LNCAP (cell line): Measurements from ENCODE around the gene CBX7.

Experiments used
- CTCF ChIP-seq: fragments of 450-650 bp; IDR thresholded peaks from 2 replicates; pipeline ENCODE4 v1.5.1; 2017; ENCODE audit warnings: mild to moderate bottlenecking

Gene CBX7

DNA sequence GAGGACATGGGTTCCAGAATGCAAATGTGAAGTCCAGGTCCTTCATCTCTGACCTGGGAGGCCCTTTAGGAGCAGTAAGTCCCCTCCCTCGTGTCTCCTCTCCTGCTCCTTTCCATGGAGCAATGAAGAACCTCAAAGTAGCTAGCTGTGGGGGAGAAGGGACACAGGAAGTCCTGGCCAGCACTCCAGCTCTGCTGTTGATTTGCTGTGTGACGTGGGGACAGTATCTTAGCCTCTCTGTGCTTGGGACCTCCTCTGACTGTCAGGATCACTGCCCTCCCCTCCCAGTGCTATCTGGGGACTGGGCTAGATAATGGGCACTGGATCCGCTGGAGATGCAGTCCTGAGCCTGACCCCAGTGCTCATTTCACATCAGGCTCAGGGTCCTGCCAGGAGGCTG is 56.5 kb downstream of the CBX7 start:
- TF ChIP-seq CTCF, result no peak

GRCh38 chr22:39094717-39095389 is 57.6 kb downstream of the CBX7 start:
- TF ChIP-seq CTCF, result no peak

GRCh38 chr22:39092111-39092862 is 60.2 kb downstream of the CBX7 start:
- TF ChIP-seq CTCF, result no peak

DNA sequence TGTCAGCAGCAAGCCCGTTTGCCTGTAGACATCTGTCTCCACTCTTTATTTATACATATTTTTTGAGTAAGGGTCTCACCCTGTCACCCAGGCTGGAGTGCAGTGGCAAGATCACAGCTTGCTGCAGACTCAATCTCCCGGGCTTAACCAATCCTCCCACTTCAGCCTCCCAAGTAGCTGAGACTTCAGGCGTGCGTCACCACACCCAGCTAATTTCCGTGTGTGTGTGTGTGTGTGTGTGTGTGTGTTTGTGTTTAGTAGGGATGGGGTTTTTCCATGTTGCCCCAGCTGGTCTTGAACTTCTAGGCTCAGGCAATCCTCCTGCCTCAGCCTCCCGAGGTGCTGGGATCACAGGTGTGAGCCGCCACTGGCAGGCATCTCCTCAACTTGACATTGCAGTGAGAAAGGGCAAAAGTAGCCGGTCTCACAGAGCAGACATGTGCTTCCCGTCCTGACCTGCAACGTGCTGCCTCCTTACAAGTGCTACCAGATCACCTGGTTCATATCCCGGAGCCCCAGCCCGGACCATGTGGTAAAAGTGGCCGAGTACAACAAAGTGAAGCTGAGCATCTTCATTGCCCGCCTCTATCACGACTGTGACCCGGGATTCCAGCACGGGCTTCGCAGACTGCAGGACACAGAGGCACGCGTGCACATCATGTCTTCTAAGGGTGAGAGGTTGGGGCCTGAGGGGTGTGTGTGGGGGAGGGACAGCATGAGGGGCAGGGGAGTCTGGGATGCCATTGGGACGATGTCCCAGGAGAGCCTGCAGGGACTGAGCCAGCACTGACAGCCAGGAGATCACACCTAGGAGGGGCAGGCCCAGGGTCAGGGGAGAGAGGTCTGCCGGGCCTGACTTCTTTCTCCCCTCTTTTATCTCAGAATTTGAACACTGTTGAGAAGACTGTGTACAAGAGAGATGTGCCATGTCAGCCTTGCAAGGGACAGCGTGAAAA is 61.1 kb downstream of the CBX7 start:
- no peak for TF ChIP-seq CTCF

GRCh38 chr22:39090426-39091064 is 61.9 kb downstream of the CBX7 start:
- TF ChIP-seq CTCF, result no peak

DNA sequence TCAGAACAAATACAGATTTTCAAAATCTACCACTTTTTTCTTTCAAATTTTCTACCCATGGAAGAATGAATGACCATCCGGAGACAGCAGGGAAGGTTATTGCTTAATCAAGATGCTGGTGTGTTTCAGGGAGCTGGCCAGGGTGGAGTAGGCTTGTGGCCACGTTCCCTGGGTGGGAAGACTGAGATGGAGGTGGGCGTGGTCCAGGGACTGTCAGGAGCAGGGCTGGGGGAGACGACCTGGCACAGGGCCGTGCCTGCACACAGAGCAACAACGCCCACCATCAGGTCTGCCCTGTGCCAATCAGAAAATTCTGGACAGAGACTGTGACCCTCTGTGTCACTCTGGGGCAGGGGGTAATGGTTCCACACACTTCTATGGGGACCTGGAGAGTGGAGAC is 62.6 kb downstream of the CBX7 start:
- TF ChIP-seq CTCF, result no peak

DNA sequence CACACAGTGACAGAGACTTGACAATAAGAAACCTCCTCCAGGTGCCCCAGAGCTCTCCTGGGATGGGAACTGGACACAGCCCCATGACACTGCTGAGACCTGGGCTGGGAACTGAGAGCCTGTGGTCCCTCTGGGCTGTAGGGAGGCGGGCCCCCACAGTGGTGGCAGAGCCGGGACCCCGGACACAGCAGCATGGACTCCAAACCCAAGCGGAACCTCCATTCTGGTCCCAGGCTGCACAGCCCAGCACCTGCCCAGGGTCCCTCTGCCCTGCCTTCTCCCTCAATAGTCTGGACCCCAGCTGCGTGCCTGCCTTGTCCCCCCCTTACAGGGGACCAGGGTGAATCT is 63.8 kb downstream of the CBX7 start:
- no peak for TF ChIP-seq CTCF
